HUES6 (cell line): Measurements from ENCODE around the gene ARHGAP15.

Experiments
- H3K27ac ChIP-seq: 2 replicates; pipeline ENCODE4 v1.7.0; 2013; ENCODE audit warnings: low read depth, mild to moderate bottlenecking, low read length, inconsistent platforms
- H3K27me3 ChIP-seq: 2 replicates; pipeline ENCODE4 v1.6.1; 2013; ENCODE audit warnings: low read length; ENCODE audit not compliant: control insufficient read depth, insufficient read depth
- H3K36me3 ChIP-seq: 2 replicates; pipeline ENCODE4 v1.6.1; 2013; ENCODE audit warnings: low read length; ENCODE audit not compliant: control insufficient read depth, insufficient read depth
- H3K4me1 ChIP-seq: 2 replicates; pipeline ENCODE4 v1.6.1; 2013; ENCODE audit warnings: low read length; ENCODE audit not compliant: control insufficient read depth, insufficient read depth
- H3K4me3 ChIP-seq: 2 replicates; pipeline ENCODE4 v1.5.1; 2013; ENCODE audit warnings: low read depth, low read length
- H3K9ac ChIP-seq: one replicate; pipeline ENCODE4 v1.6.1; 2013; ENCODE audit warnings: mild to moderate bottlenecking, low read length
- H3K9me3 ChIP-seq: 2 replicates; pipeline ENCODE4 v1.6.1; 2013; ENCODE audit warnings: low read depth, low read length; ENCODE audit not compliant: control insufficient read depth, insufficient read depth

ARHGAP15 gene

DNA sequence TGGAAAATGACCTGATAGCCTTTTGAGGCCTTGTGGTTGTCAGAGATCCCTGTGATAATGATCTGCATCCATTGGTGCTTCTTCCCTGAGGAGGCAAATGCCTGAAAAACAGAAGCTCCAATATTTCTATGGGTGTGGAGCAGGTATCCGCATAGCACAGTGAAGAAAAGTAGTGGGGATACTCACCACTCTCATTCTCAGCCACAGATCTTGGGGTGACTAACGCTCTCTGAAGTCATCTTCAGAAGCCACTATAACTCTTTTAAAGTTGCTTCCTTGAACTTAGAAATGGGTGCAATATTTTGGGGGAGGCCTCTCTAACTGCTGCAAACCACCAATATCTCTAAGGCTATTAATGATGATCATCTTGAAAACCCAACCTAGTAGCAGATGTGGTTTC is 46.2 kb downstream of the ARHGAP15 start:
- Histone ChIP-seq H3K4me3 (no peak overlapping the region), H3K36me3 (no peaks in the 10 kb centered on the region), H3K27me3 (no peaks in the 10 kb centered on the region), H3K4me1 (no peaks in the 10 kb centered on the region), H3K27ac (no peak overlapping the region), H3K9ac (no peak overlapping the region), H3K9me3 (no peaks in the 10 kb centered on the region)

DNA sequence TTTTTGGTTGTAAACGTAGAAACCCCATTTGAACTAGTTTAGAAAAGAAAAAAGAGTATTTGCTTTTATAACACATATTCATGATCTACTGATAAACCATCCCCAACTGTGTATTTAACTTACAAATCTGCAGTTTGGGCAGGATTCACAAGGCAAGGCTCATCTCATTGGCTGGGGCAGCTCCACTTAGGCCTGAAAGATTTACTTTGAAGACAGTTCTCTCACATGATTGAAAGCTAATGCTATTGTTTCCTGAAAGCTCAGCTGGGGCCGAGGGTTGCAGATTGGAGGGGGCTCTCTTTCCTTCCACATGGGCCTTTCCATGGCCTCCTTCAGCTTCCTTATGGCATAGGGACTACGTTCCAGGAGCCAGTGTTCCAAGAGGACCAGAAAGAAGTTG is 47.4 kb downstream of the ARHGAP15 start:
- H3K9ac ChIP-seq = no peak overlapping the region
- no peaks in the 10 kb centered on the region for H3K36me3 ChIP-seq
- H3K9me3 ChIP-seq = peaks cover 8% of the 10 kb centered on the region; the same call in 1 of the 2 replicates
- no peak overlapping the region for H3K4me3 ChIP-seq
- H3K27ac ChIP-seq = no peak overlapping the region
- H3K4me1 ChIP-seq = no peaks in the 10 kb centered on the region
- H3K27me3 ChIP-seq = no peaks in the 10 kb centered on the region

DNA sequence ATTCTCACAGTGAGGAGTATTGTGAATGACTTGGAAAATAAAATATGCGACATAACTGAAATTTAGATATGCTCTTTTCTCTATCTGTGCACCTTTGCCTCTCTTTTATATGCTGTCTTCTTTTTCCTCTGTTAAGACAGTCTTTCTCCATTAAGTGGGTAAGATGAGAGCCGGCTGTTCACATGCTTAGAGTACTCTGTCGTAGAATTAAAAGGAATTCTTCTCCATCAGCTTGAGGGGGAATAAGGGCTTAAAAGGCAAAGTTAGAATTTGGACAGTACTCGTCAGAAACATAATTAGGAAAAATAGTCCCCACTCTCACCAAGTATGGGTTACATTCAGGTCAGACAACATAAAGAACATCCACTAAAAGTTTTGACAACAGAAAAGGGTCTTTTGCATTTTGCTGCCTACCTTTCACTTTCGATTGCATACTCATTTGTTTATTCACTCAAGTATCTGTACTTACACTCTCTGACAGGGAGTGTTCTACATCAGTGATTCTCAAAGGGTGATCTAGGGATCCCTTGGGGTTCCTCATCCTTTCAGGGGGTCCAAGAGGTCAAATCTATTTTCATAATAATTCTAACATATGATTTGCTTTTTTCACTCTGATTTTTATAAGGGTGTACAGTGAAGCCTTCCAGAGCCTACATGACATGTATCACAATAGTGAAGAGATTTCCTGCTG is 48.0 kb downstream of the ARHGAP15 start:
- H3K4me3 ChIP-seq = no peak overlapping the region
- no peak overlapping the region for H3K9ac ChIP-seq
- H3K4me1 ChIP-seq = no peaks in the 10 kb centered on the region
- peaks cover 8% of the 10 kb centered on the region; the same call in 1 of the 2 replicates for H3K9me3 ChIP-seq
- no peak overlapping the region for H3K27ac ChIP-seq
- H3K27me3 ChIP-seq = no peaks in the 10 kb centered on the region
- no peaks in the 10 kb centered on the region for H3K36me3 ChIP-seq

DNA sequence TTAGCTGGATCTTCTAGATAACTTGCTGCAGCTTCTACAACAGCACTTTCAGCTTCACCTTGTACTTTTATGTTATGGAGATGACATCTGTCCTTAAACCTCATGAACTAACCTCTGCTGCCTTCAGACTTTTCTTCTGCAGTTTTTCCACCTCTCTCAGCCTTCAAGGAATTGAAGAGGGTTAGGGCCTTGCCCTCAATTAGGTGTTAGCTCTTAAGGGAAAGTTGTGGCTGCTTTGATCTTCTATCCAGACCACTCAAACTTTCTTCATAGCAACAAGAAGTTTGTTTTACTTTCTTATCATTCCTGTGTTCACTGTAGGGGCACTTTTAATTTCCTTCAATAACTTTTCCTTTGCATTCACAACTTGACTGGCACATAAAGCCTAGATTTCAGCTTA is 52.3 kb downstream of the ARHGAP15 start:
- no peak overlapping the region for H3K27ac ChIP-seq
- no peak overlapping the region for H3K9ac ChIP-seq
- no peak overlapping the region for H3K4me3 ChIP-seq
- H3K36me3 ChIP-seq = no peaks in the 10 kb centered on the region
- H3K9me3 ChIP-seq = peaks cover 8% of the 10 kb centered on the region; the same call in 1 of the 2 replicates
- no peaks in the 10 kb centered on the region for H3K4me1 ChIP-seq
- H3K27me3 ChIP-seq = no peaks in the 10 kb centered on the region

DNA sequence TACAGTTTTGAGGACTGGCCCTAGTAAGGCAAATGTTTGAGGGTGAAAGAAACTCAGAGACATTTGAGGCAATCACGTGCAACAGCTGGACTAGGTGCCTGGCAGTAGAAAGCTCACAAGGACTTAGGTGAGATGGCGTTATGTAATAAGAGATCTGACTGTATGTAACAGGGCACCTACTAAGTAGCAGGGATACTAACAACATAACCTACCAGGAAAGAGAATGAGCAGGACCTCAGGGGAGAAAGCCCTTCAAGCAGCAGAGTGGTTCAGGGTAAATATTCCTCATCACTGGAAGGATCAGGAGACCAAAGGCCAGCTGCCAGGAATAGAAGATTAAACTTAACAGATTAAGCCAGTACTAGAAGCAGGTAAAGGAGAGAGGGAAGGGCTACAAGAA is 53.4 kb downstream of the ARHGAP15 start:
- Histone ChIP-seq H3K36me3 (no peaks in the 10 kb centered on the region), H3K9ac (no peak overlapping the region), H3K27ac (no peak overlapping the region), H3K4me1 (no peaks in the 10 kb centered on the region), H3K27me3 (no peaks in the 10 kb centered on the region), H3K9me3 (peaks cover 8% of the 10 kb centered on the region; the same call in 1 of the 2 replicates), H3K4me3 (no peak overlapping the region)

DNA sequence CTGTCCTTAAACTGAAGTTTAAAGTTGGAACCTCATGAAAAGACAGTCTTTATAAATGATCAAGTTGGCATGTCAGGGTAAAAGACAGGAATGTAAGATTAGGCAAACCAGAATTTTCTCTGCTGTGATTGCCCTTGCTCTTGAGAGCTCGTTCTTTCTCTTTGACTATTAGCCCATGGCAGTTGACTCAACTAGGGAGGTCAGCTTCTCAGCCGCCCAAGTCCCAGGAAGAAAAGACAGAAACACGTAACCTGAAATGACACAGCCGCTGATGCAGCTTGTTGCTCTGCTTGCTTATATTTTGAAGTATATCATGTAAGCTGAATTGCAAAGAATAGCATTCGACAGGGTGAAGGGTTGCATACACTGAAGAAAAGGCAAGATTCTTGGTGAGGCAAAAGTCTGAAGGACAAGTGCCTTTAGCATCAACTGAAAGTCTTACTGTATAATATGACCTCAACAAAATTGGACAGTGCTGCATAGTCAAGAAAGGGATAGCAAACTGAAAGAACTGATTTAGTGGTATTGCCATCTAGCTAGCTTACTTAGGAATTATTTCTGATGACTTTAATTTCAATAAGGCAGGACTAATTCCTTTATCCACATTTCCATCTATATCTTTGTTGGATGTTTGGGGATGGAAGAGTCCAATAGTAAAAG is 54.7 kb downstream of the ARHGAP15 start:
- Histone ChIP-seq H3K36me3 (no peaks in the 10 kb centered on the region), H3K4me3 (no peak overlapping the region), H3K4me1 (no peaks in the 10 kb centered on the region), H3K9me3 (peaks cover 8% of the 10 kb centered on the region; the same call in 1 of the 2 replicates), H3K27me3 (no peaks in the 10 kb centered on the region), H3K9ac (no peak overlapping the region), H3K27ac (no peak overlapping the region)

DNA sequence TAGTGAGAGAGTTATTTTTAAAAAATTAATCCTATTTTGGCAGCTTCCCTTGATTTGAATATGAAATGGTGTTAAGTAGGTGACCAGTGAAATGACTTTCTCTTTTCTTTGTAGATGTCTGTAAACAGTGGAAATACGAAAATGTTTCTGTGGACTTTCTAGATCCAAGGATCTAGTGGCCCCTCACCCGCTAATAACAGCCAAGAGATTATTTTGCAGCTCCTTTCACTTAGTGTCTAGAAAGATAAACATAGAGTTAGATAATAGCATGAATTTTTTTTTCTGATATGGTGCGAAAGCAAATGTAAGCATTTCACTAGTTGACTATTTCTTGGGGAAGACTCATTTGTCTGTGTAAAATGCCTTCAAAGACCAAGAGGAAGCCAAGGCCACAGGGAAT is 57.7 kb downstream of the ARHGAP15 start:
- Histone ChIP-seq H3K9me3 (no peaks in the 10 kb centered on the region), H3K27me3 (no peaks in the 10 kb centered on the region), H3K36me3 (no peaks in the 10 kb centered on the region), H3K27ac (no peak overlapping the region), H3K4me3 (no peak overlapping the region), H3K9ac (no peak overlapping the region), H3K4me1 (no peaks in the 10 kb centered on the region)

DNA sequence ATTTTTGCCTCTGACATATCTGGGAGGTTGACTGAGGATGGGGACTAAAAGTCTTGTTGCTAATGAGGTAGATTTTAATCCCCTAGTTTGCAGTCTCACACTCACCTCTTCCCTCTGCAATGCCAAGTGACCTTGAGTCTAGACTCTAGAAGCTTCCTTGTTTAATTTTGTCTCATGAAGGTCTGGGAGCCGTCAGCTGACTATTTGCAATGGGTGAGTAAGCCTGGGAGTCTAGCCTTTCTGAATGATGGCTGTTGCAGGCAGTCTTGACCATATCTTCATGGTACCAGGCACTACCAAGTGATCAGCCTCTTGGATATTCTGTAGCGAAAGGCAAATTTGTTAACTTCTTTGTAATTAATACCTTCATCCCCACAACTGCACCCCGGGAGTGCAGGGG is 61.2 kb downstream of the ARHGAP15 start:
- Histone ChIP-seq H3K4me1 (no peaks in the 10 kb centered on the region), H3K36me3 (no peaks in the 10 kb centered on the region), H3K27me3 (no peaks in the 10 kb centered on the region), H3K9ac (no peak overlapping the region), H3K9me3 (no peaks in the 10 kb centered on the region), H3K4me3 (no peak overlapping the region), H3K27ac (no peak overlapping the region)

DNA sequence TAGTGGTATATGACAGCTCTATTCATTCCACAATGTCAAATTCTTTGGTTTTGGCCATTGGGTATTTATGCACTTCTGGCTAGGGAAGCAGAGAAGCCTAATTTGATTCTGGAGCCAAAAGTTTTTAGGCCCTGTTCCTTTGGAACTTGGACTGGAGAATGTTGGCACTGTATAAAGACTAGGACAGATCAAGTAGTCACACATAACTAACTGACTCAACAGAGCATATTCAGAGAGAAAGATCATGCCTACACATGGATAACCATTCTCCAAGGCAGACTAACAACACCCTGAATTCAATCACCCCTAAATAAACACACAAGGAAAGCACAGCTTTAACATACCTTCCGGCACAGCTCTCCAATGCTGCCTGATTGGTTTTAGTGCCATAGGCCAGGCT is 62.9 kb downstream of the ARHGAP15 start:
- Histone ChIP-seq H3K27me3 (no peaks in the 10 kb centered on the region), H3K4me1 (no peaks in the 10 kb centered on the region), H3K9me3 (no peaks in the 10 kb centered on the region), H3K9ac (no peak overlapping the region), H3K4me3 (no peak overlapping the region), H3K36me3 (no peaks in the 10 kb centered on the region), H3K27ac (no peak overlapping the region)

DNA sequence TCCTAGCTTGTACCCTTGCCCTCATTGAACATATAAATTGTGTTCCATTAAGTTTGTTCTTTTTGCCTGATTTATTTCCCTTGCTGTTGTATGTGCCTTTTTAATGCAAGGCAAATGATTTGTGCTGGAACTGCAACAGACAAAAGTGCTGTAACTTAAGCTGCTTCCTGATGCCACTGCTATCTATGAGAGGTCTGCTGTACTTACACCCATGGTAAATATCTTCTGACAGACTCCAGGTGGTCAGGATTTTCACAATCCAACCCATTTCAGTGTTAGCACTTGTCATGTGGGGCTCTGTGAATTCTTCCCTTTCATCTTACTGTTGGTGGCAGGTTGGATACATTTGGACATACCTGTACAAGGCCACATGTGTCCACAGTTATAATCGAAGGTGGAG is 63.5 kb downstream of the ARHGAP15 start:
- Histone ChIP-seq H3K4me3 (no peak overlapping the region), H3K36me3 (no peaks in the 10 kb centered on the region), H3K27me3 (no peaks in the 10 kb centered on the region), H3K27ac (no peak overlapping the region), H3K9ac (no peak overlapping the region), H3K4me1 (no peaks in the 10 kb centered on the region), H3K9me3 (no peaks in the 10 kb centered on the region)

DNA sequence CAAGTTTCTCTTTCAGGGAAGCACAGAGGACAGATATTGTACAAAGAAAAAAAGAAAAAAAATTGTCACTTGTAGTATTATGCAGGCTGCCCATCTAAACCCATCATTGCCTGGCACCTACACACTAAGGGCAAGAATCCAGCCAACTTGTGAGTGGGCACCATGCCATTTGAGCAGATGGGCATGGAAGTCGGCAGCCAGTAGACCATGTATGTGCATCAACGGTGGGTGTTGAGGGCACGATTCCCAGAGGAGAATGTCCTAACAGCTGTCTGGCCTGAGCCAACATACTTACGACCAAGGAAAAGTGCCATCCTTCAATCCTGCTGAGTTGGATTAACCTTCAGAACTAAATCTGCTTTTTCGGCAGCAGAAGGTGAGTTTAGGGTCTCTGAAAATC is 63.9 kb downstream of the ARHGAP15 start:
- H3K9ac ChIP-seq = no peak overlapping the region
- H3K36me3 ChIP-seq = no peaks in the 10 kb centered on the region
- no peak overlapping the region for H3K4me3 ChIP-seq
- H3K27me3 ChIP-seq = no peaks in the 10 kb centered on the region
- H3K27ac ChIP-seq = no peak overlapping the region
- no peaks in the 10 kb centered on the region for H3K4me1 ChIP-seq
- H3K9me3 ChIP-seq = no peaks in the 10 kb centered on the region
